AG08396 (cell line): ENCODE measurements around the gene TMEM161B.
"Not testable (repeated sequence)": the region's sequence is repeated elsewhere in the genome, so short reads cannot be mapped to it uniquely, and the experiment has no call there.

Experiments used
- DNase-seq: peaks from one replicate; pipeline ENCODE4 v3.0.0; 2012; ENCODE audit warnings: low spot score, mixed read lengths

TMEM161B gene

GRCh38 chr5:88248743-88249540 is 19.7 kb downstream of the TMEM161B start:
- DNase-seq, result no peak

GRCh38 chr5:88248094-88248493 is 20.6 kb downstream of the TMEM161B start:
- DNase-seq, result no peak

- DNase-seq, result no peak
Measured at GRCh38 chr5:88245893-88246244, 22.8 kb downstream of the TMEM161B start.

- no peak for DNase-seq
Measured at GRCh38 chr5:88245241-88245892, 23.3 kb downstream of the TMEM161B start.

GRCh38 chr5:88244686-88245085 is 24.0 kb downstream of the TMEM161B start:
- no peak for DNase-seq

- DNase-seq, result not testable (repeated sequence)
Measured at GRCh38 chr5:88243493-88243892, 25.2 kb downstream of the TMEM161B start.

- no peak for DNase-seq
Measured at GRCh38 chr5:88238732-88239131, 29.9 kb downstream of the TMEM161B start.

- peak; percentile 7 for DNase-seq
Measured at GRCh38 chr5:88236866-88237642, 31.6 kb downstream of the TMEM161B start.

- no peak for DNase-seq
Measured at GRCh38 chr5:88235828-88236227, 32.8 kb downstream of the TMEM161B start.

GRCh38 chr5:88235346-88235745 is 33.3 kb downstream of the TMEM161B start:
- no peak for DNase-seq

- no peak for DNase-seq
Measured at GRCh38 chr5:88230546-88231066, 38.0 kb downstream of the TMEM161B start.

GRCh38 chr5:88226881-88227450 is 41.7 kb downstream of the TMEM161B start:
- no peak for DNase-seq

- no peak for DNase-seq
Measured at GRCh38 chr5:88214655-88215054, 54.0 kb downstream of the TMEM161B start.

GRCh38 chr5:88207575-88207974 is 61.1 kb downstream of the TMEM161B start:
- no peak for DNase-seq

- DNase-seq, result peak; percentile 27
Measured at GRCh38 chr5:88203981-88204750, 64.5 kb downstream of the TMEM161B start.

- DNase-seq, result no peak
Measured at GRCh38 chr5:88195636-88196035, 73.0 kb downstream of the TMEM161B start.

GRCh38 chr5:88193896-88194295 is 74.7 kb downstream of the TMEM161B start:
- DNase-seq, result no peak

- DNase-seq, result no peak
Measured at GRCh38 chr5:88190106-88190834, 78.4 kb downstream of the TMEM161B start.

GRCh38 chr5:88189484-88189883 is 79.2 kb downstream of the TMEM161B start:
- not testable (repeated sequence) for DNase-seq

GRCh38 chr5:88188458-88189132 is 80.0 kb downstream of the TMEM161B start:
- no peak for DNase-seq
